ENCODE results near the gene NOL9.

NOL9 gene

GRCh38 chr1:6599141-6599975 lies 45.0 kb upstream of the NOL9 start:
- no peak overlapping the region for H3K9ac ChIP-seq (ENCODE audit: insufficient read length)
- no peak for DNase-seq (ENCODE audit: low read depth, low spot score)
- no peaks in the 10 kb centered on the region for H3K9me3 ChIP-seq (ENCODE audit: low read depth, low read length)
- H3K4me3 ChIP-seq: no peak overlapping the region
- H3K27ac ChIP-seq: no peak overlapping the region
- TF ChIP-seq POLR2AphosphoS5 (IDR thresholded peaks at IDR 0.05; ENCODE audit: borderline replicate concordance, low read depth, low read length) (no peak), FOXP2 (optimal IDR thresholded peaks at IDR 0.05; ENCODE audit: control extremely low read depth, extremely low read length, insufficient read depth) (no peak), EZH2 (IDR thresholded peaks at IDR 0.05) (no peak)
- H3K36me3 ChIP-seq (ENCODE audit: insufficient read depth, low read length): peaks cover 36% of the 10 kb centered on the region; the same call in 1 of the 2 replicates

DNA sequence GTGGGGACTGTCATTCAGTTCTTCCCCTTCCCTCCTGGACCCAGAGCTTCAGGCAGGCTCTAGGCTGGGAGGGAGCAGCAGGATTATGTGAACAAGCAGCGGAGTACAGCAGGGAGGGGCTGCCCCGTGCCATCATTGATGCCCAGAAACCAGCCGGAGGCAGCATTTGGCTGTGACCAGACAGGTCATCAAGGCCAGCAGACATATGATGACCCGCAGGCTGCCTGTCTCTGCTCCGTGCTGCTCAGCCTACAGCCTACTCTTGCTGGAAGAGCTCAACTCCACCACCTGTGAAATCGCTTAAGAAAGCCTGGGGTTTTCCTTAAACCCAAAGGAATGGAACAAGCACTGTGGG lies 43.4 kb upstream of the NOL9 start:
- Histone ChIP-seq H3K36me3 (ENCODE audit: insufficient read depth, low read length) (peaks cover 46% of the 10 kb centered on the region; the same call in 1 of the 2 replicates), H3K27ac (no peak overlapping the region), H3K9ac (ENCODE audit: insufficient read length) (no peak overlapping the region), H3K9me3 (ENCODE audit: low read depth, low read length) (no peaks in the 10 kb centered on the region), H3K4me3 (no peak overlapping the region)
- no peak for TF ChIP-seq EZH2 (IDR thresholded peaks at IDR 0.05)
- TF ChIP-seq POLR2AphosphoS5 (IDR thresholded peaks at IDR 0.05; ENCODE audit: borderline replicate concordance, low read depth, low read length): no peak
- TF ChIP-seq FOXP2 (optimal IDR thresholded peaks at IDR 0.05; ENCODE audit: control extremely low read depth, extremely low read length, insufficient read depth): no peak
- DNase-seq (ENCODE audit: low read depth, low spot score): no peak

- Histone ChIP-seq H3K9me3 (ENCODE audit: low read depth, low read length) (no peaks in the 10 kb centered on the region), H3K27ac (no peak overlapping the region), H3K9ac (ENCODE audit: insufficient read length) (no peak overlapping the region), H3K36me3 (ENCODE audit: insufficient read depth, low read length) (peaks cover 46% of the 10 kb centered on the region; the same call in 1 of the 2 replicates), H3K4me3 (no peak overlapping the region)
- no peak for DNase-seq (ENCODE audit: low read depth, low spot score)
- TF ChIP-seq FOXP2 (optimal IDR thresholded peaks at IDR 0.05; ENCODE audit: control extremely low read depth, extremely low read length, insufficient read depth): no peak
- no peak for TF ChIP-seq POLR2AphosphoS5 (IDR thresholded peaks at IDR 0.05; ENCODE audit: borderline replicate concordance, low read depth, low read length)
- TF ChIP-seq EZH2 (IDR thresholded peaks at IDR 0.05): no peak
Observed at GRCh38 chr1:6596886-6597776, 42.8 kb upstream of the NOL9 start.

DNA sequence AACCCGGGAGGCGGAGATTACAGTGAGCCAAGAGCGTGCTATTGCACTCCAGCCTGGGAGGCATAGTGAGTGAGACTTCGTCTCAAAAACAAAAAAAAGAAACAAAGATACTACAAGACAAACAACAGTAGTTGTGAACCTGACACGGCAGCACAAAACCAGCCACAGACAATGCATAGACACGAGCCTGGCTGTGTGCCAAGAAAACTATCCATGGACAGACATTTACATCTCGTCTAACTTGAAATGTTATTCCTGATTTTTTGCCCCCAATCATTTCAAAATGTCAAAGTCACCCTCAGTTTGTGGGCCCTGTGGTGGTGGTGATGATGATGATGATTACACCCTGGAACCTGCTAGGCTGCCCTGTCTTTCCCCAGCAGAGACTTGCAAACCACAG lies 42.0 kb upstream of the NOL9 start:
- no peak for DNase-seq (ENCODE audit: low read depth, low spot score)
- Histone ChIP-seq H3K4me3 (no peak overlapping the region), H3K9me3 (ENCODE audit: low read depth, low read length) (no peaks in the 10 kb centered on the region), H3K9ac (ENCODE audit: insufficient read length) (no peak overlapping the region), H3K36me3 (ENCODE audit: insufficient read depth, low read length) (peaks cover 46% of the 10 kb centered on the region; the same call in 1 of the 2 replicates), H3K27ac (no peak overlapping the region)
- TF ChIP-seq EZH2 (IDR thresholded peaks at IDR 0.05) (no peak), FOXP2 (optimal IDR thresholded peaks at IDR 0.05; ENCODE audit: control extremely low read depth, extremely low read length, insufficient read depth) (no peak)

- Histone ChIP-seq H3K9ac (ENCODE audit: insufficient read length) (no peak overlapping the region), H3K27ac (no peak overlapping the region), H3K9me3 (ENCODE audit: low read depth, low read length) (no peaks in the 10 kb centered on the region), H3K36me3 (ENCODE audit: insufficient read depth, low read length) (peaks cover 46% of the 10 kb centered on the region), H3K4me3 (no peak overlapping the region)
- DNase-seq (ENCODE audit: low read depth, low spot score): no peak
- TF ChIP-seq EZH2 (IDR thresholded peaks at IDR 0.05): no peak
- TF ChIP-seq FOXP2 (optimal IDR thresholded peaks at IDR 0.05; ENCODE audit: control extremely low read depth, extremely low read length, insufficient read depth): no peak
- TF ChIP-seq POLR2AphosphoS5 (IDR thresholded peaks at IDR 0.05; ENCODE audit: borderline replicate concordance, low read depth, low read length): no peak
Observed at GRCh38 chr1:6594977-6595740, 40.8 kb upstream of the NOL9 start.

DNA sequence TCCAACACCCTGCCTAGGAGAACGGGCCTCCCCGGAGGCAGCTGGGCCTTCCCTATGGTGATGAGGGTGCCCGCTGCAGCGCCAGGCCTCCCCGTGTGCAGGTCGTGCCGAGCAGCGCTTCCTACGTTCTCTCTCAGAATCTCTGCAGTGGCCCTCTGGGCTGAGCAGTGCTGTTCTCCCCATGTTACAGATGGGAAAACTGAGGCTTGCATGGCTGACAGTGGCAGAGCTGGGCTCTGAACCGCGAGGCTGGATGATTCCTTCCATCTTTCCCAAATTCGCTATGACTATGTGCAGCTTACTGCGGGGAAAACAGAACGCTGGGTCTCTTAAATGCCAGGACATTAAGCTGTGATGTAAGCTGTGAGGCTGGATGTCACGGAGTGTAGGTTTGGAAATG lies 39.5 kb upstream of the NOL9 start:
- Histone ChIP-seq H3K9me3 (ENCODE audit: low read depth, low read length) (no peaks in the 10 kb centered on the region), H3K27ac (no peak overlapping the region), H3K9ac (ENCODE audit: insufficient read length) (no peak overlapping the region), H3K4me3 (no peak overlapping the region), H3K36me3 (ENCODE audit: insufficient read depth, low read length) (peaks cover 46% of the 10 kb centered on the region)
- no peak for DNase-seq (ENCODE audit: low read depth, low spot score)
- no peak for TF ChIP-seq POLR2AphosphoS5 (IDR thresholded peaks at IDR 0.05; ENCODE audit: borderline replicate concordance, low read depth, low read length)
- no peak for TF ChIP-seq FOXP2 (optimal IDR thresholded peaks at IDR 0.05; ENCODE audit: control extremely low read depth, extremely low read length, insufficient read depth)
- no peak for TF ChIP-seq EZH2 (IDR thresholded peaks at IDR 0.05)

DNA sequence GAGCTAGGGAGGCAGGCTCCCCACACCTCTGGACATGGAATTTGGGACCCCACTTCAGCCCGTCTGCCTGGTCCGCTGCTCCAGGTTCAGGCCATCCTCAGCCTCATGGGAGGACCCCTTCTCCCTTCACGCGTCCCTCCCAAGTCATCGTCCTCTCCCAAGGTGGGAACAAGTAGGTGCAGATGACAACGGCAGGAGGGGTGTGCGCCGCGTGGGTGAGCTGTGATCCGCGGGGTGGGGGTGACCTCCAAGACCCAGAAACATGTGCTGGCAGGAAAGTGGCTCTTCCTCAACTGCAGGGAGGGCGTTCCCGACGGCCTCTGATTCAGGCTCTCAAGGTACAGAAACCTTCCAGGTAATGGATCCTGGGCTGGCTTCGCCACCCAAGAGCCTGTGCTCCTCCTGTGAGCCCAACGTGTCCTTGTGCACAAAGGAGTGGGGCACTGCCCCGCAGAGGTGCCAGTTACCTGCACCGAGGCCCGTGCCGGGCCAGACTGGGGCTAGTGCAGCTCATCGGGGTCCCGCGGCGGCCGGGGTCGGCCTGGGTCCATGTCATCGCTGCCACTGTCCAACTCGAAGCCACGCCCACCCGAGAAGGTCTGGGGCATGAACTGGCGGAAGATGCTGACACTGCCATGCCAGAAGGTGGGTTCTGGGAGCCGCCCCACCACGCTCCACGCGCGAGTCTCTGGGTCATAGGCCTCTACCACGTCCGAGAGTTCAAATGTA lies 38.7 kb upstream of the NOL9 start:
- no peak for DNase-seq (ENCODE audit: low read depth, low spot score)
- Histone ChIP-seq H3K36me3 (ENCODE audit: insufficient read depth, low read length) (peaks cover 46% of the 10 kb centered on the region), H3K9me3 (ENCODE audit: low read depth, low read length) (no peaks in the 10 kb centered on the region), H3K9ac (ENCODE audit: insufficient read length) (no peak overlapping the region), H3K4me3 (no peak overlapping the region), H3K27ac (no peak overlapping the region)
- TF ChIP-seq FOXP2 (optimal IDR thresholded peaks at IDR 0.05; ENCODE audit: control extremely low read depth, extremely low read length, insufficient read depth) (no peak), POLR2AphosphoS5 (IDR thresholded peaks at IDR 0.05; ENCODE audit: borderline replicate concordance, low read depth, low read length) (no peak), EZH2 (IDR thresholded peaks at IDR 0.05) (no peak)
